ENCODE measurements around the gene YBX1. TPM values are rescaled to one million over a fixed set of nuclear protein-coding genes. Genes with fewer than 3 reads are reported as not detected.

Gene YBX1
- total RNA-seq, 1 donor from 2014 or later: 582 TPM

- H3K27me3 Mint-ChIP-seq (ENCODE audit: low read depth): no peaks in the 10 kb centered on the region
- no peak for DNase-seq (ENCODE audit: low spot score)
- H3K4me1 Mint-ChIP-seq (ENCODE audit: low read depth): no peaks in the 10 kb centered on the region
- peaks cover 8% of the 10 kb centered on the region for H3K36me3 Mint-ChIP-seq (ENCODE audit: low read depth)
- H3K4me3 Mint-ChIP-seq (ENCODE audit: unreplicated experiment): no peak overlapping the region
- TF ChIP-seq, protein P1, sequence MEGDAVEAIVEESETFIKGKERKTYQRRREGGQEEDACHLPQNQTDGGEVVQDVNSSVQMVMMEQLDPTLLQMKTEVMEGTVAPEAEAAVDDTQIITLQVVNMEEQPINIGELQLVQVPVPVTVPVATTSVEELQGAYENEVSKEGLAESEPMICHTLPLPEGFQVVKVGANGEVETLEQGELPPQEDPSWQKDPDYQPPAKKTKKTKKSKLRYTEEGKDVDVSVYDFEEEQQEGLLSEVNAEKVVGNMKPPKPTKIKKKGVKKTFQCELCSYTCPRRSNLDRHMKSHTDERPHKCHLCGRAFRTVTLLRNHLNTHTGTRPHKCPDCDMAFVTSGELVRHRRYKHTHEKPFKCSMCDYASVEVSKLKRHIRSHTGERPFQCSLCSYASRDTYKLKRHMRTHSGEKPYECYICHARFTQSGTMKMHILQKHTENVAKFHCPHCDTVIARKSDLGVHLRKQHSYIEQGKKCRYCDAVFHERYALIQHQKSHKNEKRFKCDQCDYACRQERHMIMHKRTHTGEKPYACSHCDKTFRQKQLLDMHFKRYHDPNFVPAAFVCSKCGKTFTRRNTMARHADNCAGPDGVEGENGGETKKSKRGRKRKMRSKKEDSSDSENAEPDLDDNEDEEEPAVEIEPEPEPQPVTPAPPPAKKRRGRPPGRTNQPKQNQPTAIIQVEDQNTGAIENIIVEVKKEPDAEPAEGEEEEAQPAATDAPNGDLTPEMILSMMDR (IDR thresholded peaks at IDR 0.05): no peak
- no peaks in the 10 kb centered on the region for H3K9me3 Mint-ChIP-seq (ENCODE audit: low read depth)
- no peak overlapping the region for H3K27ac Mint-ChIP-seq (ENCODE audit: unreplicated experiment)
Measured at GRCh38 chr1:42674214-42674613, 8.0 kb upstream of the YBX1 start.

DNA sequence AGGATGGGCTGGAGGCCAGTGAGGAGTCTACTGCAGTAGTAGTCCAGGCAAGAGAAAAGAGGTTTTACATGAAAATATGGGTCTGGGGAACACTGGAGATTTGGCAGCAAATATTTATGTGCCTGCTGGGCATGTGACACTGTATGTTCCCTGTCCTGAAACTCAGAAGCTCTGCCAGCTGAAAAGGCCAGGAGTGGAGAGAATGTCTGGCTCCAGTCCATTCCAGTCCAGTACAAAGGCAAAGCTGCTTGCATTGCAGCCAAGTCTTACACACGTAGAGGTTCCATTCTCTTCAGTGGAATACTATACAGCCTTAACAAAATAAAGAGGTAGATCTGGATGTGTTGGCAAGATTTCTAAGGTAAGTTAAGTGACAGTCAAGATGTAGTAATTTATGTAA, 7.5 kb upstream of the YBX1 start:
- no peak for DNase-seq (ENCODE audit: low spot score)
- Mint-ChIP-seq H3K4me1 (ENCODE audit: low read depth) (peaks cover under 1% of the 10 kb centered on the region), H3K36me3 (ENCODE audit: low read depth) (peaks cover 8% of the 10 kb centered on the region), H3K9me3 (ENCODE audit: low read depth) (no peaks in the 10 kb centered on the region), H3K4me3 (ENCODE audit: unreplicated experiment) (no peak overlapping the region), H3K27ac (ENCODE audit: unreplicated experiment) (no peak overlapping the region), H3K27me3 (ENCODE audit: low read depth) (no peaks in the 10 kb centered on the region)
- TF ChIP-seq, protein P1 (IDR thresholded peaks at IDR 0.05): no peak

DNA sequence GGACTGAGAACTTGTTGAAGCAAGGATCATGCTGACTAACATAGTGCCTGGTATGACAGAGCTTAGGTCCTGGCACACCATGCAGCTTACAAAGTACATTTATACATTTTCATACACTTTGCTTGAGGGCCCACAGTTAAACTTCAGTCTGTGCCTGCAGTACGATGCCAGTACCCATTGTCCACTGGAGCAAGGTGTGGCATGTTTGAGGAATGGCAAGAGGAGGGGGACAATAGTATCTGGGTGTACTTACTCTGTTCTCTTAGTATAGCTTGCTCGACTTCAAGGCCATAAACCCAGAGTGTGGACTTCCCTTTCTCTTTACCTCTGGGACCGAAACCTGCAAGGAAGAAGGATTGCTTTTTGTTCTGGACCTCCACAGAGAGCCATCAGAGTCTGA, 6.8 kb upstream of the YBX1 start:
- no peaks in the 10 kb centered on the region for H3K9me3 Mint-ChIP-seq (ENCODE audit: low read depth)
- peaks cover 6% of the 10 kb centered on the region for H3K4me1 Mint-ChIP-seq (ENCODE audit: low read depth)
- TF ChIP-seq, protein P1 (IDR thresholded peaks at IDR 0.05): no peak
- no peak overlapping the region for H3K27ac Mint-ChIP-seq (ENCODE audit: unreplicated experiment)
- DNase-seq (ENCODE audit: low spot score): no peak
- H3K27me3 Mint-ChIP-seq (ENCODE audit: low read depth): no peaks in the 10 kb centered on the region
- no peak overlapping the region for H3K4me3 Mint-ChIP-seq (ENCODE audit: unreplicated experiment)
- peaks cover 8% of the 10 kb centered on the region for H3K36me3 Mint-ChIP-seq (ENCODE audit: low read depth)

DNA sequence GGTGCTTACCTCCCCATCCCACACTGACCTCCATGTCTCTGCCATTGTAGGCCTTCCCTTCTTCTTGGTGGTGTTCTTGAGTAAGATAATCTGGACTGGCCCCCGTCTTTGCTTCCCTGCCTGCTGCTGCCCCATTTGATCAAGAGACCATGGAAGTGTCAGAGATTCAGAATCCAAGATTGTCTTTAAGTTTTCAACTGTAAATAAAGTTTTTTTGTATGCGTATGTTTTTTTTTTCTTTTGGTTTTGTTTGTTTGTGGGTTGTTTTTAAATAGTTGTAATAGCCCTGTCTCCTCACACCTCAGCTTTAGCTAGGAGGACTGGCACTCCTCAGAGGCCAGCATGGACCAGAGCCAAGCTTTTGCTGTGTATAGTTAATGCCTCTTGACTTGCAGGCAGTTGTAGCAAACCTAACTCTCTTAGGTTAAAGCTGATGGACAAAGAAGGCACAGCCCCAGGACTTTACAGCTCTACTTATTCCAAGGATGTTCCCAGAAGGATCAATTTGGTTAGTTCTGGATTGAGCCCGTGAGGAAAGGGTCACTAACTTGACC, 5.6 kb upstream of the YBX1 start:
- no peak for DNase-seq (ENCODE audit: low spot score)
- H3K27me3 Mint-ChIP-seq (ENCODE audit: low read depth): no peaks in the 10 kb centered on the region
- no peak overlapping the region for H3K4me3 Mint-ChIP-seq (ENCODE audit: unreplicated experiment)
- no peak overlapping the region for H3K27ac Mint-ChIP-seq (ENCODE audit: unreplicated experiment)
- TF ChIP-seq, protein P1 (IDR thresholded peaks at IDR 0.05): no peak
- peaks cover 15% of the 10 kb centered on the region for H3K4me1 Mint-ChIP-seq (ENCODE audit: low read depth)
- H3K36me3 Mint-ChIP-seq (ENCODE audit: low read depth): peaks cover 8% of the 10 kb centered on the region
- no peaks in the 10 kb centered on the region for H3K9me3 Mint-ChIP-seq (ENCODE audit: low read depth)

GRCh38 chr1:42679364-42679983, 2.7 kb upstream of the YBX1 start:
- Mint-ChIP-seq H3K36me3 (ENCODE audit: low read depth) (peaks cover 10% of the 10 kb centered on the region), H3K9me3 (ENCODE audit: low read depth) (no peaks in the 10 kb centered on the region), H3K27ac (ENCODE audit: unreplicated experiment) (no peak overlapping the region), H3K27me3 (ENCODE audit: low read depth) (no peaks in the 10 kb centered on the region), H3K4me1 (ENCODE audit: low read depth) (peaks cover 27% of the 10 kb centered on the region), H3K4me3 (ENCODE audit: unreplicated experiment) (no peak overlapping the region)
- TF ChIP-seq, protein P1 (IDR thresholded peaks at IDR 0.05): no peak
- no peak for DNase-seq (ENCODE audit: low spot score)
